GM19351 (cell line): ENCODE measurements around the gene IKZF3.
A peak's percentile ranks its signal among the peaks of the same experiment; 100 is the strongest.
"Not testable (repeated sequence)": the region's sequence is repeated elsewhere in the genome, so short reads cannot be mapped to it uniquely, and the experiment has no call there.

ENCODE experiments used
- ATAC-seq: cut with Tn5 transposase; IDR thresholded peaks from one replicate; pipeline ENCODE4 v1.9.1; 2021; ENCODE audit warnings: mild to moderate bottlenecking, moderate library complexity; ENCODE audit not compliant: unreplicated experiment

IKZF3 gene

DNA sequence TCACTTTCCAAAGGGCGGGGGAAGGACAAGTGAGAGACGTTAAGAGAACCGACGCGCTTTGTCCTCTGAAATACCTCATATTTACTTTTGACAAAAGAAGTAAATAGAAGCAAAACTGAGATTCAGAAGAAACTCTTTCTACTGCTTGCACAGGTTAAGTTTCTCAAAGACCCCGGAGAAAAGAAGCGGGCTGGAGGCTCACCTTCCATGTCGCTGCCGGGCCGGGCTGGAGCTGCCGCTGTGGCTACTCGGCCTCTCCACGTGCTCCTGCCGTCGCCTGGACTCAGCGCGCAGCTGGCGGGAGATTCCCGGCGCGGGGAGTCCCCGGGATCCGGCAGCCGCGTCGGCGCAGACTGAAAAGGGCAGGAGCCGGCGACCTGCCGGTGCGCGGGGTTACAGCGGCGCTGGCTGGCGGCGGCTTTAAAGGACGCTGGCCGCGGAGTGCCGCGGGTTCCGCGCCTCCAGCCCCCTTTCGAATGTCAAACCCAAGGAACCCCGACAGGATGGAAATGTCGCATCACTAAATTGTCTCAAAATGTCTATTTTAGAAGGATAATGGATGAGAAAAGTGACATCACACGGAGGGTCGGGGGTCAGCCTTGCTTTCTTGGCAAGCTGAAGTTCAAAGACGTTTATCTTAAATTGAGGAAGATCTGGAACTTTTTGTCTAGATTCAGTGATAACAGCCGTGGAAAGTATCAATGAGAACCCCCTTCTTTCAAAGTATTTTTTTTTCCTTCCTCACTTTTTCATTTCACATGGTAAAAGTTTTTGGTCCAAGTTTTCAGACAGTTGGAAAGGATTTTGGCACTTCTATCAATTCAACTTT, at the start of gene IKZF3:
Gene IKZF3 (minus strand): TSS at position 395 of the 829 bp plus-strand sequence. CDS start 186 bp downstream, at position 209.
- no peak for ATAC-seq

DNA sequence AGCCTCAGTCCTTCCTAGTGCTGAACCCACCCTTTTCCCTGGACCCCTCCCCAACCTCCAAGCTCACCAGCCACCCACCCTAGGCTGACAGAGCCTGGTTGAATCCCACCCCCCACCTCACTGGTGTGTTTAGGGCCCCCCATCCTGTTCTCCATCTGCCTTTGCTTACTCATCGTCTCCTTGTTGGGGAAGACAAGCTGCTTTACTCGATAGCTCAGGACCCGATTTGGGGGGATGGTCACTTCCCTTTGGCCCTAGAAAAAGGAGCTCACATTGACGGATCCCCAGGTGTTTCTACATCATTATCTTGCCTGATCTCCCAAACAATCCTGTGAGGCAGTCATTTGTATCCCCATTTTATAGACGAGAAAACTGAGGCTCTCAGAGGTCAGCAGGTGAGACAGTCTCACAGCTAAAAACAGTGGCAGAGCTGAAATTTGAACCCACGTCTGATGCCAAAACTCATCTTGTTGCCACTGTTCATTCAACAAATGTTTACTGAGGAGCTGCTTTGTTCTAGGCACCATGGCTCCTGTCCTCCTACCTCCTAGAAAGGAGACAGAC, 44.8 kb upstream of the IKZF3 start:
- no peak for ATAC-seq

DNA sequence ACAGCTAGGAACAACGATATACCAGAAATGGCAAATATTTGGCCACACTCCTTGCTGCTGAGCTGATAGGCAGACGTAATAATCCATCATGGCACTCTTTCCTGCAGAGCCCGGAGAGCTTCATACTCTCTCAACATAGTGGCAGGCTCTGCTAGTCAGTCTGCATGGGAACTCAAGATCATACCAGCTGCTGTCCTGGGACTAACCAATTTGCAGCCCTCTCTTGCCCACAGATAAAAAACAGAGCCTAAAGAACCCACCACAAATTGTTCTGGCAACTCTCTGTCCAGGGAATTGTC, 40.8 kb upstream of the IKZF3 start:
- no peak for ATAC-seq

DNA sequence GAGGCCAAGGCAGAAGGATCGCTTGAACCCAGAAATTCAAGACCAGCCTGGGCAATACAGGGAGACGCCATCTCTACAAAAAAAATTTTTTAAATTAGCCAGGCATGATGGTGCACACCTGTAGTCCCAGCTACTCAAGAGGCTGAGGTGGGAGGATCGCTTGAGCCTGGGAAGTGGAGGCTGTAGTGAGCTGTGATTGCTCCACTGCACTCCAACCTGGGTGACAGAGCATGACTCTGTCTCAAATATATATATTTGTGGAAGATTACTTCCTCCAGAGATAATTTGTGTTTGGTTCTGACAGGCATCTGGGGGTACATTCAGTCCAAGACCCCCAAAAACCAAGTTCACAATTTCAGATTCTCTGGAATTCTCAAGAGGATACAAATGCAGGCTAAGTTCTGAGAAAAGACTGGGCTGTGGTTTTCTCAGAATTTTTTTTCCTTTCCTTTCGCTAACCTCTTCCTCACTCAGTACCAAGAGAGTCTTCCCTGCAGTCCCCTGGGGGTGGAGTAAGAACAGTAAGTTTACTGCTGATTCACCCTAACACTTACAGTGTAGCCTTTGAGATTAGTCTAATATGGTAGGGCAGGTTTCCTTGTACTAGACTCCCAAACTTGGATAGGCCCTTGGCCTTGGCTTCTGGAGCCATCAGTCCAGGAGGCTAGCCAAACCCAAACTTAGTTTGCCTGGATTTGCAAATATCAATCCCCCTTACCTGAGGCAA, 39.2 kb upstream of the IKZF3 start:
- no peak for ATAC-seq

DNA sequence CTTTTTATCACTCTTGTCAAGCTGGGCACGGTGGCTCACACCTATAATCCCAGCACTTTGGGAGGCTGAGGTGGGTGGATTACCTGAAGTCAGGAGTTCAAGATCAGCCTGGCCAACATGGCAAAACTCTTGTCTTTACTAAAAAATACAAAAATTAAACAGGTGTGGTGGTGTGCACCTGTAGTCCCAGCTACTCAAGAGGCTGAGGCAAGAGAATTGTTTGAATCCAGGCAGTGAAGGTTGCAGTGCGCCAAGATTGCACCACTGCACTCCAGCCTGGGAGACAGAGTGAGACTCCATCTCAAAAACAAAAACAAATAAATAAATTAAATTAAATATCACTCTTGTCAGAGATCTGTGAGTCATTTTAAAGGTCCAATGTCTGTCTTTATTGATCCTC, 37.9 kb upstream of the IKZF3 start:
- ATAC-seq: not testable (repeated sequence)

DNA sequence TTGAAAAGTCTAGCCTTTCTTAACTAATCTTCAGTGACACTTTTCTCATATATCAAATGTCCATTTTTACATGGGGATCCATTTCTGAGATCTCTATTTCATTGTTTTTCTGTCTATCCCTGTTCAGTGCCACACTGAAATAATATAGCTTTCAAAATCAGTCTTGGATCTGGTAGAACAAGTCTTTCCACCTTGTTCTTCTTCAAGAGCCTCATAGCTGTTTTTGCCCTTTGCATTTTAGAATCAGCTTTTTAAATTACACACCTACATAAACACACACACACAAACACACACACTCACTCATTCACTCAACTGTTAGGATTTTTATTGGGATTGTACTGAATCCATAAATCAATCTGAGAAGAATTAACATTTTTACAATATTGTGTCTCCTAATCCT, 35.1 kb upstream of the IKZF3 start:
- ATAC-seq: no peak

DNA sequence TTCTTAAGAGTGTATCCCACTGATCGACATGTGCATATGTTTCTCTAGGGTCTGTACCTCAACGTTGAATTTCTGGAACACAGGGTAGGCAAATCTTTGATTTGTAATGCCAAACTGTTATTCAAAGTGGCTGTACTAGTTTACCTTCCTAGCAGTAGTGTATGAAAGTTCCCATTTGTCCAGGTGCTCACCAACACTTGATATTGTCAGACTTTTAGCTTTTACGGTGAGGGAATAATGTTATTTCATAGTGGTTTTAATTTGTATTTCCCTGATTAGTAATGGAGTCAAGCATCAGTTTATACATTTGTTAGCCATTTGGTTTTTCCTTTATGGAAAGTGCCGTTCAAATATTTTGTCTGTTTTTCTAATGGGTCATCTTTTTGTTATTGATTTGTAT, 34.0 kb upstream of the IKZF3 start:
- ATAC-seq: no peak

DNA sequence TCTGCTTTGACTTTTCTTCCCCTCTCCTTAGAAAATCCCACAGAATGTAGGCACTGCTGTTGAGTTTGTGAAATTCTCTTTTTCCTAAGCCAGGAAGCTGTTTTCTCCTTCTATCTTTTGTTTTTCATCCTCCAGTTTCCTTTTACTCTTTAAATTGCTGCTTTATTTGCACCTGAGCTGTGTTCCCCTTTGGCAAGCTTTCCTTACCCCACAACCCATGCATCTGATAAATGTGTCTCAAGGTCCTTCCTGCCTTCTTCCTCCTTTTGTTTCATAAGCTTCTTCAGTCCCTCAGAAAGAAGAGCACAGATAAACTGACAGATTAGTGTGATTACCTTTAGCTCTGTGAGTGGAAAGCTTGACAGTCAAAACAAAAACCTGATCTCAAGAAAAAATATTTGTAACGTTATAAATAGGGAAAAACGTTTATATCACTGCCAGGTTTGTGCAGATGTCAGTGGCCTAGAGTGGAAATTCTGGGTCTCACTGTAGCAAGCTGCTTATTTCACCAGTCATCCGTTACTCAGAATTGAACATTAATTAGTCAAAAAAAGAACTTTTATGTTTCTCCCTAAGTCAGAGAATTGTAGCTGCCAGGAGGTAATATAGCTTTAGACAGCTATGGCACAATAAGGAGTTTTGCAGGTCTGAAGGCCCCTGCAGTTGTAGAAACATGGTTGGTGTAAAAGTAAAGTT, 30.7 kb upstream of the IKZF3 start:
- ATAC-seq: no peak

DNA sequence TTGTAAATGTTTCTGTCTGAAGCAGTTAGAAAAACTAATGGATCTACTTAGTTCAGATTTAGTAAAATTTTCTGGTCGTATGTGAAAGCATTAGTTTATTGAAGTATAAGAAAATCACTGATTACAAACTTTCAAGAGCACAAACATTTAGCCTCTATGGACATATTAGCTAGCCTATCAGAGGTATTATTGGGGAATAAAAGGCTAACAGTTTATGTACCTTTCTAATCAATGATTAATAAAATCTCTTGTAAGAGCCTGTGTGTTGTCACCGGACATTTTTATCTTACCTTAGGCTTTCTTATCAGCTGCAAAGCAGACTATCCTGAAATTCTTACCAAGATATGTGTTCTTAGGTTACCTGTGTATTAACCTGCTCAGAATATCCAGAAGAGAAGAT, 25.1 kb upstream of the IKZF3 start:
- ATAC-seq: no peak

DNA sequence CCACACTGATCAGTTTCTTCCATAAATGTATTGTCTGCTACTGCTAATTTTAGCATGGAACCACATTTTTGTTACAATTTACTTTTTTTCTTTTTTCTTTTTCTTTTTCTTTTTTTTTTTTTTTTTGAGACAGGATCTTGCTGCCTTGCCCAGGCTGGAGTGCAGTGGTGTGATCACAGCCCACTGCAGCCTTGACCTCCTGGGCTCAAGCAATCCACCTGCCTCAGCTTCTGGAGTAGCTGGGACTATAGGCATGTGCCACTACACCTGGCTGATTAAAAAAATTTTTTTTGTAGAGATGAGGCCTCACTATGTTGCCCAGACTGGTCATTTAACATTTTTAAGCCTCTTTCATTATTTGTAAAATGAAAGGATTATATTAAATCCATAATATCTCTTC, 23.0 kb upstream of the IKZF3 start:
- no peak for ATAC-seq

DNA sequence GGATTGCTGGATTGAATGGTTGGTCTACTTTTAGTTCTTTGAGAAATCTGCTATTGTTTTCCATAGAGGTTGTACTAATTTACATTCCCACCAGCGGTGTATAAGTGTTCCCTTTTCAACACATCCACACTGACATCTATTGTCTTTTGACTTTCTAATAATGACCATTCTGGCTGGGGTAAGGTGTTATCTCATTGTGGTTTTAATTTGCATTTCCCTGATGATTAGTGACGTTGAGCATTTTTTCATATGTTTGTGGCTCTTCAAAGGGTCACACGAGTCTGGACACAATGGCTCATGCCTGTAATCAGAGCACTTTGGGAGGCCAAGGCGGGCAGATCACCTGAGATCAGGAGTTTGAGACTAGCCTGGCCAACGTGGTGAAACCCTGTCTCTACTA, 22.0 kb upstream of the IKZF3 start:
- ATAC-seq: not testable (repeated sequence)

DNA sequence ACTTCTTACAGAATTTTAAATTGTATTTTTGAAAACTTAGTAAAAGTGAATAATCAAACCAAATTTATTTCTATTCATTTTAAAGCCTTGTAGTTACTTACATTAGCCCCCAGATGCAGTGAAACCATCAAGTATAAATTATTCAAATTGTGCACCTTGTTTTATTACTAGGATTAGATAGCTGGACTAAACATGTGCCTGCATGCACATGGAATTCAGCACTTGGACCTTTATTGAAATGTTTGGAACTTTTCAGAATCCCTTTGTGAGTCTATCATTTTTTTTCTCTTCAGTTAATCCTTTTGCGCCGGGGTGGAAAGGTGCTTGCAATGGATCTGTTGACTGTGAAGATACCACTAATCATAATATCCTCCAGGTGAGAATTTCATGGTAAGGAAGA, 8.6 kb upstream of the IKZF3 start:
- no peak for ATAC-seq

DNA sequence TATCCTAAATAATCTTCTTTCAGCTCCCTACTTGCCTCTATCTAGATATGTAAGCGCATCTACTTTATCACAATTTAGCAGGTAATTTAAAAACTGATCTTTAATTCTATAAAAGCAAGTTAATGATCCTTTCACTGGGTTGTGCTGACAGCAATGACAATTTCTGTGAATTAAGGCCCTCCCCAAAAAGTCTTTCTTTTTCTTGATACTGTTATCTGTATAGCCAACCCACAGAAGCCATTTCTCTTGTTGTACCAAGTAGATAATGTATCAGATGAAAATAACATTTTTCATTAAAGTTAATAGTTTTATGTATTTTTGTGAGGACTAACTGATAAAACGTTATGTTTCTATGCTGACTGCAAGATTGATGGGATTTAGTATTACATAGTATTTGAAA, 7.7 kb upstream of the IKZF3 start:
- ATAC-seq: no peak

DNA sequence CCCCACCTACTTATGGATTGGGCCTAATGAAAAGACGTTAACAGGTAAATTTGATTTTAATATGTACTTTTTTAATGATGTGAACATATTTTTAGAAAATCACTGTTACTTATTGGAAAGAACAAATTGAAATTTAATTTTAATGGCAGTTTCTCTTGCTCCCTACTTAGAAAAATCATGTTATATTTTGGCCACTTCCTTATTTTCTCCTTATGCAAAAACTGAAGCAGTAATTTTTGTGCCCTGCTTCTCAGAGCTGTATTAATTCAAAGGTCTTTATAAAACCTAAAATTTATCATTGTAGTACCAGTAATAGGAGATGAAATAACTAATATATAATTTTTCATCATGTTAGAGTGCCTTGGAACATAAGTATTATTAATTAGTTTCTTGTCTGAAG, 6.7 kb upstream of the IKZF3 start:
- ATAC-seq: no peak

DNA sequence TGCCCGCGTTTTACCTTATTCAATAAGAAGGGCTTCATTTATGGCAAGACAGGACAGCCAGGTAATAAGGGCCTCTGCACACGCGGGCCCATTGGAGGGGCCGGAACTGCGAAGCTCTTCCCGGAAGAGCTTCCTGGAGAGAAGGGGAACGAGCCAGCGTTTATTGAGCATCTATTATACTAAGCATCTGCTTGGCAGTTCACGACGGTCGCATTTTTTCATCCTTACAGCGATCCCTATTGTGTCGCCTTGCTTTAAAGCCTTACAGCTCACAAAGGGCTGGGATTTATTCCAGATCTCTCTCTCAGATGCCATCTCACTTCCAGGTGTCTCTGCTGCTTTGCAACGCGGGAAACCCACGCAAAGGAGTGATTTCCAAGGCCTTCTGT, 4.4 kb upstream of the IKZF3 start:
- ATAC-seq: no peak

DNA sequence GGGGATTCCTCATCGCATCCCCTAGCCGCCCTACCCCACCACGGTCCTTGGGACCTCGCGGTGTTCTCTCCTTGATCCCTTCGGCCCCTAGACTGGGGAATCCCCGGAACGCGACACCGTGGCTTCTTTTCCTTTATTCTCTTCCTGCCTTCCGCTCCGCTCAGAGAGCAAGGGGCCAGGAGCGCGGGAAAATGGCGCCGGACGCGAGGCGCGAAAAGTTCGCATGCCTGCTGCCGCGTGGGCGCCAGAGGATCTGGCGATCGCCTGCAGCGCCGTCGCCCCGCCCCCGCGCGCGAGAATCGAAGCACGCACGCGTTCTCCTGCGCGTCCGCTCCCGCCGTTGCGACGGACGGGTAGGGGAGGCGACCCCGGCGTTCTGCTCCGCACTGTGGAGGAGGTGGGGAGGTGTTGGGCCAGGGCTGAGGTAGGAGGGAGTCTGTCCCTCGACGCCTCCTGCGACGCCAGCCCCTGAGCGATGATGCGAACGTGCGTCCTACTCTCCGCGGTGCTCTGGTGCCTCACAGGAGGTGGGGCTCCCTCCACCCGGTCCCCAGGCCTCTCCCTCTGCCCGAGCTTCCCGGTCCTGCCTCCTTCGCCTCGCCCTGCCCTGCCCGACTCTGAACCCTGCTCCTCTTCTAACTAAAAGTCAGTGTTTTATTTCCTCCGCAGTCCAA, 3.9 kb upstream of the IKZF3 start, which contains the start of gene ZPBP2:
Gene ZPBP2 (plus strand): TSS at position 323 of the 674 bp plus-strand sequence. CDS start 153 bp downstream, at position 476.
- no peak for ATAC-seq

DNA sequence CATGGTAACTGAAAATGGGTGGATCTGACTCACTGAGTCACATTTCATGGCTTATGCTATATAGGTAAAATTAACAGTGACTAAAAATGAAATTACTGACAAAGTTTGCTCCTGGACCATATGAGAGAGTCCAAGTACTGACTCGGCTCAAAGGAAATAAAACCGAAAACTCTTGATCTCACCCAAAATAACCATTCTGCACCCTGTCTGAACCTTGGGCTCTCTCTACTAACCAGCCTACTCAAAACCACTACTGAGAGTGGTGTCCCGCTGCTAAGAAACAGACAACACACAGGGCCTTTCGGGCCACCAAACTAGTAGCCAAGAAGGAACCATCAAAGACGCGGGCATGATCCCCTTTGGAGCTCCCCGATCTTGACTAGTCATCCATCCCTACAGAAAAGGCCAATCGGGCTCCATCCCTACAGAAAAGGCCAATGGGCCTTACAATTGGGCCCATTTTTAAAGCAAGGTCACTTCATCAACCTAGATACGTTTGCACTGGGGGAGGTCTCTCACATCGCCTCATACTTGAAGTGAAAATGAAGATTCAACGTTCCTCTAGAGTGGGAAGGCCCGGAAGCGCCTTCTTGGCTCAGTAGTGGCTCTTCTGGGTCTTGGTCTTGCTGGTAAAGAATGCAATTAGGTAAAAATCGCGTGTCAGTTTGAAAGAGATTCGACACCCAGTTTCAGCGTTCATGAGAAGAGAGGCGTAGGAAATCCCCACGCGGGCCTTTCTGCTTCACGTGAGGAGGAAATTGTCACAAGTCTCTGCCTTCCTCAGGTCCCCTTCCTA, 3.2 kb upstream of the IKZF3 start:
- ATAC-seq: peak; percentile 70

DNA sequence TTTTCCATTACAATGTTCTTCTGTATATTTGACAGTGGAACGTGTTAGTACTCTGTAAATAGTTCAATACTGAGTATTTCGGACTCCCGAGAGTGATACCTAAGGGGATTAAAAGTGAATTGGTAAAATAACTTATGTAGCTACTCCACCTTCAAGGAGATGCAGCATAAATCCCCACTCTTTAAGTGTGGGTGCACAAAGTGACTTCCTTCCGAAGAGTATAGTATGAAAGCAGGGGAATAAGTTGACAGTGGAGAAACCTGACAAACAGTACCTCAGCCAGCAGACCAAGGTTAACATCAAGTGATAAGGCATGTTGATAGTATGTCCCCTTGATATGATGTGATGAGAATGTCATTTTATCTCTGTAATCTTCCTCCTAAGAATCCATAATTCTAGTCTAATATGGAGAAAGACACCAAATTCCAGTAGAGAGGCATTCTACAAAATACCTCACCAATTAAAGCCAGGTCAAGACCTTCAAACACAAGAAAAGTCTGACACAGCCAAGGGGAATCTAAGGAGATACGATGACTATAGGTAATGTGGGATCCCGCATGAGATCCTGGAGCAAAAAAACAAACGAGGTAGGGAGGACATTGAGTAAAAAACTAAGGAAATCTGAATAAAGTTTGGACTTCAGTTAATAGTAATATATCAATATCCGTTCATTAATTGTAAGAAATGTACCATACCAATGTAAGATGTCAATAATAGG, 2.1 kb upstream of the IKZF3 start:
- no peak for ATAC-seq

DNA sequence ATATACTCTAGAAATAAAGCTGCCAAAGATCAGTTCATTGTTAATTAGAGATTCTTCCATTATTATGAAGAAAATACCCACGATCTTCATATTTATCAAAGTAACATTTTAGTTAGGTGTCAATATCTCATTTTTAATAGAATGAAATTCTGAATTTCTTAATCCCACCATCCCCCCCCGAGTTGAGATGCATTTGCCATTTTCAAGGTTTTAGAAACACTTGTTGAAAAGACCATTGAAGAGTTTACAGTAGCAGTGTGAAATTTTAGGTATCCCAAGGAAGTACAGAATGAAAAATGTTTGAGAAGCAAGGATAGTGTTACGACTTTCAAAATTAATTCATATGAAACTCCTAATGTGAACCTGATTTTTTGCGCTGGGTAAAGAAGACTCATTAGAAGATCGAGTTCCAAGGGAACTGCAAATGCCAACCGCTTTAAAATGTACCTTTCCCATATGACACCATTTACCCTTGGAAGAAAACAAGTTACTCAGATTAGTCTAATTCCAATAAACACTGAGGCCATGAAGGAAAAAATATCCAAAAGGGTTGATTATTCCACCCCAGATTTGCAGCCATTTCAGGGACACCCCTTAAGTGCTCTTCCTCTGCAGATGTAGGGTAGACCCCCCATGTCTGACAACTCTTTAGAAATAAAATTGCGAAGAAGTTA, 731 bp downstream of the IKZF3 start:
- ATAC-seq: no peak
